Measurements from ENCODE around the gene KRTAP10-1. TPM values are rescaled to one million over a fixed set of nuclear protein-coding genes. Genes with fewer than 3 reads are reported as not detected.
"Not testable (repeated sequence)": the region's sequence is repeated elsewhere in the genome, so short reads cannot be mapped to it uniquely, and the experiment has no call there.

The KRTAP10-1 gene
- total RNA-seq, 1 experiment from 2014 or later: not detected

DNA sequence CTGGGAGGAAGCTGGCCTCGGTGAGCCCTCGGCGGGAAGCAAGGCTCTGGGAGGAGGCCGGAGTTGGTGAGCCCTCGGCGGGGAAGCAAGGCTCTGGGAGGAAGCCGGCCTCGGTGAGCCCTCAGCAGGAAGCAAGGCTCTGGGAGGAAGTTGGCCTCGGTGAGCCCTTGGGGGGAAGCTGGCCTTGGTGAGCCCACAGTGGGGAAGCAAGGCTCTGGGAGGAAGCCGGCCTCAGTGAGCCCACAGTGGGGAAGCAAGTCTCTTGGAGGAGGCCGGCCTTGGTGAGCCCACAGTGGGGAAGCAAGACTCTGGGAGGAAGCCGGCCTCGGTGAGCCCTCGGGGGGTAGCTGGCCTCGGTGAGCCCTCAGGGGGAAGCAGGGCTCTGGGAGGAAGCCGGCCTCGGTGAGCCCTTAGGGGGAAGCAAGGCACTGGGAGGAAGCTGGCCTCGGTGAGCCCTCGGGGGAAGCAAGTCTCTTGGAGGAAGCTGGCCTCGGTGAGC, 36.0 kb downstream of the KRTAP10-1 start:
- no TSS peak for BruUV-seq (replicated peaks)
- Histone ChIP-seq H3K9me2 (replicated peaks; ENCODE audit: low read length) (no peaks in the 10 kb centered on the region), H3K27ac (ENCODE audit: low read length) (no peak overlapping the region), H4K20me1 (ENCODE audit: low read length) (no peaks in the 10 kb centered on the region), H3K36me3 (ENCODE audit: low read depth, low read length) (no peaks in the 10 kb centered on the region), H3K79me2 (ENCODE audit: low read length) (no peaks in the 10 kb centered on the region), H3K27me3 (ENCODE audit: low read length) (peaks cover 5% of the 10 kb centered on the region; the same call in 1 of the 2 replicates), H3F3A (ENCODE audit: low read length, unreplicated experiment) (no peaks in the 10 kb centered on the region), H3K4me1 (ENCODE audit: insufficient read depth, low read length) (no peaks in the 10 kb centered on the region), H3K4me2 (ENCODE audit: low read length) (no peak overlapping the region), H3K4me3 (ENCODE audit: low read length) (no peak overlapping the region), H3K9me3 (ENCODE audit: low read length) (no peaks in the 10 kb centered on the region), H3K9ac (ENCODE audit: low read length) (no peak overlapping the region), H2AFZ (ENCODE audit: low read length) (no peak overlapping the region)
- POLR2A ChIA-PET (ENCODE audit: unreplicated experiment): no interaction called here
- intact Hi-C loops (cut with micrococcal nuclease): no loop called here
- ATAC-seq (no peak), DNase-seq (no peak)
- no peak for TF ChIP-seq EZH2 (IDR thresholded peaks at IDR 0.05; ENCODE audit: low read length, unreplicated experiment)
- no peak for TF ChIP-seq EZH2phosphoT487 (IDR thresholded peaks at IDR 0.05; ENCODE audit: borderline replicate concordance, low read length)
- TF ChIP-seq, protein P1, sequence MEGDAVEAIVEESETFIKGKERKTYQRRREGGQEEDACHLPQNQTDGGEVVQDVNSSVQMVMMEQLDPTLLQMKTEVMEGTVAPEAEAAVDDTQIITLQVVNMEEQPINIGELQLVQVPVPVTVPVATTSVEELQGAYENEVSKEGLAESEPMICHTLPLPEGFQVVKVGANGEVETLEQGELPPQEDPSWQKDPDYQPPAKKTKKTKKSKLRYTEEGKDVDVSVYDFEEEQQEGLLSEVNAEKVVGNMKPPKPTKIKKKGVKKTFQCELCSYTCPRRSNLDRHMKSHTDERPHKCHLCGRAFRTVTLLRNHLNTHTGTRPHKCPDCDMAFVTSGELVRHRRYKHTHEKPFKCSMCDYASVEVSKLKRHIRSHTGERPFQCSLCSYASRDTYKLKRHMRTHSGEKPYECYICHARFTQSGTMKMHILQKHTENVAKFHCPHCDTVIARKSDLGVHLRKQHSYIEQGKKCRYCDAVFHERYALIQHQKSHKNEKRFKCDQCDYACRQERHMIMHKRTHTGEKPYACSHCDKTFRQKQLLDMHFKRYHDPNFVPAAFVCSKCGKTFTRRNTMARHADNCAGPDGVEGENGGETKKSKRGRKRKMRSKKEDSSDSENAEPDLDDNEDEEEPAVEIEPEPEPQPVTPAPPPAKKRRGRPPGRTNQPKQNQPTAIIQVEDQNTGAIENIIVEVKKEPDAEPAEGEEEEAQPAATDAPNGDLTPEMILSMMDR (conservative IDR thresholded peaks at IDR 0.05; ENCODE audit: low read depth, low read length): no peak
- CTCF ChIA-PET: no interaction called here

DNA sequence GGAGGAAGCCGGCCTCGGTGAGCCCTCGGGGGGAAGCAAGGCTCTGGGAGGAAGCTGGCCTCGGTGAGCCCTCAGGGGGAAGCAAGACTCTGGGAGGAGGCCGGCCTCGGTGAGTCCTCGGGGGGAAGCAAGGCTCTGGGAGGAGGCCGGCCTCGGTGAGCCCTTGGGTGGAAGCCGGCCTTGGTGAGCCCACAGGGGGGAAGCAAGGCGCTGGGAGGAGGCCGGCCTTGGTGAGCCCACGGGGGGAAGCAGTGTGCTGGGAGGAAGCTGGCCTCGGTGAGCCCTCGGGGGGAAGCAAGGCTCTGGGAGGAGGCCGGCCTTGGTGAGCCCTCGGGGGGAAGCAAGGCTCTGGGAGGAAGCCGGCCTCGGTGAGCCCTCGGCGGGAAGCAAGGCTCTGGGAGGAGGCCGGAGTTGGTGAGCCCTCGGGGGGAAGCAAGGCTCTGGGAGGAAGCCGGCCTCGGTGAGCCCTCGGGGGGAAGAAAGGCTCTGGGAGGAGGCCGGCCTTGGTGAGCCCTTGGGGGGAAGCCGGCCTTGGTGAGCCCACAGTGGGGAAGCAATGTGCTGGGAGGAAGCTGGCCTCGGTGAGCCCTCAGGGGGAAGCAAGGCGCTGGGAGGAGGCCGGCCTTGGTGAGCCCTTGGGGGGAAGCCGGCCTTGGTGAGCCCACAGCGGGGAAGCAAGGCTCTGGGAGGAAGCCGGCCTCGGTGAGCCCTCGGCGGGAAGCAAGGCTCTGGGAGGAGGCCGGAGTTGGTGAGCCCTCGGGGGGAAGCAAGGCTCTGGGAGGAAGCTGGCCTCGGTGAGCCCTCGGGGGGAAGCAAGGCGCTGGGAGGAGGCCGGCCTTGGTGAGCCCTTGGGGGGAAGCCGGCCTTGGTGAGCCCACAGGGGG, 36.7 kb downstream of the KRTAP10-1 start:
- DNase-seq; CTCF ChIA-PET; H3F3A ChIP-seq (ENCODE audit: low read length, unreplicated experiment); ATAC-seq; POLR2A ChIA-PET (ENCODE audit: unreplicated experiment); H3K9ac ChIP-seq (ENCODE audit: low read length); H3K9me2 ChIP-seq (replicated peaks; ENCODE audit: low read length); H2AFZ ChIP-seq (ENCODE audit: low read length); H3K9me3 ChIP-seq (ENCODE audit: low read length); BruUV-seq (replicated peaks); H3K27ac ChIP-seq (ENCODE audit: low read length); H3K4me3 ChIP-seq (ENCODE audit: low read length); H3K4me1 ChIP-seq (ENCODE audit: insufficient read depth, low read length); H3K4me2 ChIP-seq (ENCODE audit: low read length); H4K20me1 ChIP-seq (ENCODE audit: low read length); H3K36me3 ChIP-seq (ENCODE audit: low read depth, low read length); intact Hi-C loops (cut with micrococcal nuclease); H3K79me2 ChIP-seq (ENCODE audit: low read length): not testable (repeated sequence)
- peaks cover 11% of the 10 kb centered on the region; the same call in 1 of the 2 replicates for H3K27me3 ChIP-seq (ENCODE audit: low read length)

DNA sequence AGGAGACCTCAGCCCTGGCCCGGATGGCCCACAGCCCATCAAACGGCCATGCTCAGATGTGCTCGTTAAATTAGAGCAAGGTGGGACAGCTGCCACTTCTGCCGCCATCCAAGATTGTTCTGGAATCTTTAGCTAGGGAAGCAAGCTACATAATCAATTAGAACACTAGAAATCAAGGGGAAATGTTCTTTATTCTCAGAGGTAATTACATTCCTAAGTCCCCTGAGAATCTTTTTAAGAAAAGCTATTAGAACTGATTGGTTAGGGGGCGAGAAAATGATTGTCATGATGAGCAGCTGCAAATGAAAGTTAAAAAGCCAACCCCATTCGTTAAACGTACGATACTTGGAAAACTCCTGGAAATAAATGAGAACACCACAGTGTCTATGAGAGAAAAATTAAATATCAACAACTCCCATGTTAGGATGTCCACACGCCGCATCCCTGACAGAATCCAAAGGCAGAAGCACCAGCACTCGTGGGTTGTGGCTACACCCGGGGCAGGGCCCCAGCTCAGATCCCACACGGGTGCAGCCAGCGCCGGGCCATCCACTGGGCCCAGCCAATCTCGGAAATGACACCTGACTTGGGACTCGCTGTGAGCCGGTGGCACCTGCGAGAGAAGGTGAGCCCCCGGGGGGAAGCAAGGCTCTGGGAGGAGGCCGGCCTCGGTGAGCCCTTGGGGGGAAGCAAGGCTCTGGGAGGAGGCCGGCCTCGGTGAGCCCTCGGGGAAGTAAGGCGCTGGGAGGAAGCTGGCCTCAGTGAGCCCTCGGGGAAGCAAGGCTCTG, 37.6 kb downstream of the KRTAP10-1 start:
- DNase-seq (no peak), ATAC-seq (no peak)
- Histone ChIP-seq H3K79me2 (ENCODE audit: low read length) (no peaks in the 10 kb centered on the region), H3K4me3 (ENCODE audit: low read length) (no peak overlapping the region), H3K4me2 (ENCODE audit: low read length) (no peak overlapping the region), H3F3A (ENCODE audit: low read length, unreplicated experiment) (no peaks in the 10 kb centered on the region), H3K9ac (ENCODE audit: low read length) (no peak overlapping the region), H3K4me1 (ENCODE audit: insufficient read depth, low read length) (no peaks in the 10 kb centered on the region), H3K9me3 (ENCODE audit: low read length) (no peaks in the 10 kb centered on the region), H3K27ac (ENCODE audit: low read length) (no peak overlapping the region), H3K36me3 (ENCODE audit: low read depth, low read length) (no peaks in the 10 kb centered on the region), H2AFZ (ENCODE audit: low read length) (no peak overlapping the region), H3K27me3 (ENCODE audit: low read length) (peaks cover 16% of the 10 kb centered on the region; the same call in 1 of the 2 replicates), H4K20me1 (ENCODE audit: low read length) (no peaks in the 10 kb centered on the region), H3K9me2 (replicated peaks; ENCODE audit: low read length) (no peaks in the 10 kb centered on the region)
- POLR2A ChIA-PET (ENCODE audit: unreplicated experiment): no interaction called here
- BruUV-seq (replicated peaks): no TSS peak
- intact Hi-C loops (cut with micrococcal nuclease): no loop called here
- no peak for TF ChIP-seq EZH2phosphoT487 (IDR thresholded peaks at IDR 0.05; ENCODE audit: borderline replicate concordance, low read length)
- TF ChIP-seq, protein P1 (conservative IDR thresholded peaks at IDR 0.05; ENCODE audit: low read depth, low read length): no peak
- TF ChIP-seq EZH2 (IDR thresholded peaks at IDR 0.05; ENCODE audit: low read length, unreplicated experiment): no peak
- CTCF ChIA-PET: no interaction called here
